Ureter (tissue), 1 donor: Measurements from ENCODE around the gene FGD4. TPM values are rescaled to one million over a fixed set of nuclear protein-coding genes. Genes with fewer than 3 reads are reported as not detected.
"Not testable (repeated sequence)": the region's sequence is repeated elsewhere in the genome, so short reads cannot be mapped to it uniquely, and the experiment has no call there.

Source experiments
- DNase-seq: peaks from one replicate; pipeline ENCODE4 v3.0.0-alpha.2; 2020; ENCODE audit warnings: low spot score
- total RNA-seq: library from RNA; stranded (reverse); gene quantifications from one replicate; pipeline ENCODE4 v1.2.4, GENCODE V29; 2023
- donor health status: DM: yes; HTN: yes; CAD: no.

The FGD4 gene
- total RNA-seq, 1 donor from 2014 or later = 26.3 TPM

- DNase-seq = no peak
These were observed 93.9 kb downstream of the FGD4 start for GRCh38 chr12:32493282-32493681.

DNA sequence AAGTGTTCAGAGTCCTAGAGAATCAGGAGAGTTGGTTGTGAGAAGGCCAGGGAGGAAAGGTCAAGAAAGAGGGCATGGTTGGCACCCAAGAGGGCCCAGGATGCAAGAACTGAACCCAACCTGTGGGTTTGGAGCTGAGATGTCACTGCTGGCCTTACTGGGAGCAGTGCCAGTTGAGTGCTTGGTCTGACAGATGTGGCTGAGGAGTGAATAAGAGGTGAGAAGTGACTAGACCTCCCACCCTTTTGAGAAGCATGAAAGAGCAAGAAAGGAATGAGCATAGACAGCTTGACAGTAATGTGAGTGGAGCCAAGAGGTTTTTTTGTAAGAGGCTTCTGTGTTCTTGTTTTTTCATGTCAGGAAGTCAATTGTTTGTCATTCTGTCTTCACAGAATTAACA is 95.3 kb downstream of the FGD4 start:
- no peak for DNase-seq

DNA sequence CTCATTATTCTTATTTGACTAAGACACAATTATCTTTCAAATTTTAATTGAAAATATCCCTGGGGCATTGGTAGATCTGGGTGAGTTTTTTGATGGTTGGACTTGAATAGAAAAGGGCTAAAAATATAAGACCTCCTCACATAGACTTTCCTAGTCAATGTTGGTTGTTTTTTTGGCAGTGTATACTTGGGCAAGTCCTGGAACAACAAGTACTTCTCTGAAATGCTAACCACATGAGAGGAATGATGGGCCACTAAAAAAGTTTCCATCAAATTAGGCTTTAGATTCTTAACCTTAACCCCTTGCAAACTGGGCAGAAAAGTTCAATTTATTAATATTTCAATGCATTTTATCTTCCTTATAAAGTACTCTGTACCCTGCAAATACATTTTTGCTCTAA is 97.6 kb downstream of the FGD4 start:
- DNase-seq = no peak

GRCh38 chr12:32497864-32498263 is 98.5 kb downstream of the FGD4 start:
- DNase-seq = no peak

DNA sequence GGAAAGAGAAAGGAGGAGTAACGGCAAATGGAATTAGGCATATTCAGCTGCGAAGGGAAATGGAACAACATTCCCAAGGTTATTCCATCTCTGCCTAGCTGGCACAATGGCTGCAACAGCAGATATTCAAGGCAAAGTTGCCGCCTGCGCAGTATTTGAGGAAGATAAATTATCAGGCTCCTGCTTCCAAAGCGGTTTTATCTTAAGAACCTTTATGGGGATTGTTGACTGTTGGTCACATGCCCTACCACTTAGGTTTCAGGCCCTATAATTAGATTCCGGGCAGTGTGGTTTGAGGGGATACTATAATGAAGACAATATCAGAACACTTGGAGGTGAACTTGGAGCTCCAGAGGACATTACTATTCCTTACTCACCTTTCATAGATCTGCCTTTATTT is 99.7 kb downstream of the FGD4 start:
- no peak for DNase-seq

GRCh38 chr12:32501835-32502333 is 102.5 kb downstream of the FGD4 start:
- DNase-seq = no peak

- no peak for DNase-seq
These were observed 103.5 kb downstream of the FGD4 start for GRCh38 chr12:32502693-32503502.

DNA sequence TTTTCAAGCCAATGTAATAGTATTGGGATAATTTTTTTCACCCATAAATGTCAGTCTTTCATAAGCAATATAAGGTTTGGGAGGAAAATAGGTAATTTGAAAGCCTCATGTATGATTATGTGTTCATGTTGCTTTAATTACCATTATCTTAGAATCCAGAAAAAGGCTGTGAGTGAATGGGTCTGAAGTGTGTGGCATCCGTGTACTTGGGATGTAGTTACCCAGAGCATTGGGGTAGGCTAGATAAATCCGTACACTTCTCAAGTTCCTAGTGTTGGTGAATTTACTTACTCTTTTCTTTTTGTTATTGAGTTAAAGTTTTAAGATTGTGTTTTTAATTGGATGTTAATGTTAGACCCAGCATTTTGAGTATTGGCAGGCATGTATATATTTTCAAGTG is 104.4 kb downstream of the FGD4 start:
- DNase-seq = no peak

GRCh38 chr12:32504591-32504990 is 105.2 kb downstream of the FGD4 start:
- DNase-seq = no peak

DNA sequence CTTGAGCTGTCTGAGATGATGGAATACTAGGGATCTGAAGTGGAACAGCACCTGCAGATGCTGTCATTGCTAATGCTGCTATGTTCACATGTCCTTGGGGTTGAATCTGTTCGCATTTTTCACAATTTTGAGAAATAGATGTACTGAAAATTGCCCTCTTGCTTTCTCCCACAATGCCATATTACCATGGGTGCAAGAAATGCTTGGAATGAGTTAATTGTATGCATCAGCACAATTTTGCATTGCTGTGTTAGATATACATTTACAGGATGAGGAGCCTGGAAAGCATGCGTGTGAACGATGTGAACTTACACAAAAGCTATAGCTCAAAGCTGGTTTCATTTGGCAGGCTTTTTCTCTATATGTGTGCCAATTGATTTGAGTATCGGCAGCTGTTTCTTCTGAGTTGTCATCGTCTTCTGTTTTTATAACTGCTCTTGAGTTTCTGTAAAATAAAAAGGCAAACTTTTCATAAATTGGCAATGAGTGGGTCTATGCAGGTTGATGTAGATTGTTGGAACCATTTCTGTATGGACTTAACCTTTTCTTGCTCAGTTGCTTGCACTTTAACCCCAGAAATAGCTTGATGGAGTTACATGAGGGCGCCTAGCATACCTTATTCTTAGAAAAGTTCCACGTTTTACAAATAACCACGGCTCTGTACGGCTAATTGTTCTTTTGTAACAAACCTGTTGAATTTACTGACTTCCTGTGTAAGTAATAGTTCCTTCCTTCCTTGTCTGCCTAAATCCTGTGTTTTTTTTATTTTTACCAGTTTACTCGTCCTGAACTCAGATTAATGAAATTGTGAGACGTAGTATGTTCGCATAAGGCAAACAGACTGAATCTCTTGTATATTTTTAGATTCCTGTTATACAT is 105.9 kb downstream of the FGD4 start:
- no peak for DNase-seq

- not testable (repeated sequence) for DNase-seq
These were observed 108.0 kb downstream of the FGD4 start for GRCh38 chr12:32507096-32507941.

- DNase-seq = no peak
These were observed 108.6 kb downstream of the FGD4 start for GRCh38 chr12:32507942-32508320.

DNA sequence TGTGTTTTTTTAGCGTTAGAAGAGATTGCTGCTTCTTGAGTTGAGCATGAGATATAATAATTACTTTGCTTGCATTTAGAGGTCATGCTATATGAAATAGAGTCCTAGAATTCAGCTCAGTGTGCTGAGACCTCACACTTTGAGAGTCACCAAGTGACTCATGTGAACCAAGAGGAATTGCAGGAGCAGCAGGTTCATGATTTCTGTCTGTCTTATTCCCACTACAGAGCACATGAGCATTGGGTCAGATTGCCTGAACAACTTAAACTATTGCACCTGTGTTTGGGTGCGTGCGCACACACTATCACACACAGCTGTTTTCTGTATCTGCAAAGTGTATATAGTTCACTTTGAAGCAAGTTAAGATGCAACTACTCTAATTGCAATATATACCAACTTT is 109.3 kb downstream of the FGD4 start:
- DNase-seq = no peak

DNA sequence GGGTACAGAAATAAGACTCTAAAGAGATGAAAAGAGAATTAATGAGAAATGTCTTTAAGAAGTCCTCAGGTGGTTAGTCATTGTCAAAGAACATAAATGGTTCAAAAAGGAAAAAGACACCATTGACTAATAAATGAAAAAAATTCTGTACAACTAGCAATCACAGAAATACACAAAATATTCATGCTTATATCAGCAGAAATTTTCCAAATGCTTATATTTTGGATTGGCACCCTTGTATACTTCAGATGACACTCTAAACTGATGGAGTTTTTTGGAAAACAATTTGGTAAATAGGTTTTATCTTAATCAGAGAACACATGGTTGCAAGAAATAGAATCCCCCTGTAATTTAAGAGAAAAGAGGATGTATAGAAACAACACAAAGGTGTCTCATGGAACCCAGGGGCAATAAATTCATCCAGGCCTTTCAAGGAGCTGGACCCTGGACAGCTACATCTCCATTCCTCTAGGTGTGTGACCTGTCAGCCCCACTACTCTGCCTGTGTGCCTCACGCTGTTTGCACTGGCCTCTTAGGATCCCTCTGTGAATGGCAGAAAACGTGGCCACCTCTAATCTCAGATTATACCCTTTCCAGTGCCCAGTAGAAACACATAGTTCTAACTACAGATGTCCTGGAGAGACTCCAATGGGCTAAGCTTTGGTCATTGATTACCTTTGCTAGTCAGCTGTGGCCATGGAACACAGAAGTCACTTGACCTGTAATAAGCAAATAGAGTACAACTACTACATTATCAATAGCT is 110.2 kb downstream of the FGD4 start:
- no peak for DNase-seq

- DNase-seq = not testable (repeated sequence)
These were observed 112.6 kb downstream of the FGD4 start for GRCh38 chr12:32511976-32512375.

DNA sequence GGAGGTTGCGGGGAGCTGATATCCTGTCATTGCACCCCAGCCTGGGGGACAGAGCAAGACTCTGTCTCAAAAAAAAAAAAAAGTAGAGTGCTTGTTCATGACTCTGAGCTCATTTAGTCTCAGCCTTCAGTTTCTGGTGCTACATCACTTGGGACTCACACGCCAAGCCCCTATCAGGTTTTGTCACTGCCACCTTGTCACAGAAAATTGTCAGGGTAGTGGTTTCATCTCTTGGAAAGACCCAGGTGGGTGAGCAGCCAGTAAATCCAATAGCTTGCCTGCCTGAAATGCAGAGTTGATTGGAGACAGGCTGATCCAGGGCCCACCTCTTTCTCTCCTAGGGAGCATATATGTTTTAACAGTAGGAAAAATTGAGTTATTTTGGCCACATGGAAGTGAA is 113.0 kb downstream of the FGD4 start:
- no peak for DNase-seq

DNA sequence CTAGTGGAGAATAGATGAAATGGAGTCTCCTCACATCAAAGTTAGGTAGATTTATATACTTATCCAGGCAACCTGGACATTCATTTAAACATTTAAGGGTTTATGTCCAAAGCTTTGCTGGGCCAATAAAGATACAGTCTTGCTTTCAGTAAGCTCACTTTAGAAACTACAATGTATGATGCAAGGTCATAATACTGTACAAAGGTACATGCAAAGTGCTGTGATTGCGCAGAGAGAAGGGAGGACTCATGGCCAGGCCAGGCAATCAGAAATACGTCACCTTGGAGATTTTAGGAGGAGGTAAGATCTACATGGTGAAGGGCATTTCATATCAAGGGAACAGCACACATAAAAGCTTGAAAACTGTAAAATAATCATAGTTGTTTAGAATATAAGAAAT is 113.6 kb downstream of the FGD4 start:
- DNase-seq = no peak

DNA sequence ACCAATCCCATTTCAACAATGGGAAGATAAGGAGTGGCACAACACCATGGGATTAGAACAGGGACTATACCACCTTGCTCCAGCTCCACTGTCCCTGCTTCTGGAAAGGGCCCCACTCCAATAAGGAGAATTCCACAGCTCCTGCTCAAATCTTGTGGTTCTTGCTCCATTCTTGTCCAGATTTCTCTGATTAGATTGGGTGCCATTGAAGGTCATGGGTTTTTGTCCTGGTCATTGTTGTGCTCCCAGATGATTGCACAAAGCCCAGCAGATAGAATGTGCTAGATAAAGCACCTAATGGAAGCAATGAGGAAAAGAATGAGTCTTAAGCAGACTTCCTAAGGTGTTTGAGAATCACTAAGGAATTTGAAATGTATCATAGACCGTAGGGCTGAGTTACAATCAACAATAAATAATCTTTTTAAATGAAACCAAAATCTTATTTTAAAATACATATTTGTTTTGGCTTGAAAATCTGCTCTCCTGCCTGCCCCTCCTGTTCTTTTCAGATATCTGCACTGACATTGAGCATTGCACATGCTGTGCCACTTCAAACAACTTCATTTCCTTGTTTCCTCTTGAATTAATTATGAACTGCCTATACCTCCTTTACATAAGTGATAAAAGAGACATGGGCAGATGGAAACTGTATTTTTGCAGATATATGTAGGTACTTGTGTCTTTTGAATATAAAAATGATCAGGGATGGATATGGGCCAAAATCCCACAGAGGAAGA is 115.9 kb downstream of the FGD4 start:
- no peak for DNase-seq

DNA sequence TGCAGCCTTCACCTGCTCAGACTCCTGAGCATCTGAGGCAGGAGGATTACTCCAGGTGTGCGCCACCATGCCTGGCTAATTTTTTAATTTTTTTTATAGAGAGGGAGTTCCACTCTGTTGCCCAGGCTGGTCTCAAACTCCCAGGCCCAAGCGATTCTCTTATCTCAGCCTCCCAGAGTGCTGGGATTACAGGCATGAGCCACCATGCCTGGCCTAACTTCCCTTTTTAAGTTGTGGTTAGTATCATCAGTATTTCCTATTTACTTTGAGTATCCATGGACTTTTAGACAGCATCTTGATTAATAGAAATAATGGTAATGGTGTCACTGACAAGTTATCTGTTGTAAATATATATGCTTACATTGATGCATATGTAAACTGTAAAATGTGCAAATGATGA is 116.9 kb downstream of the FGD4 start:
- DNase-seq = no peak

- no peak for DNase-seq
These were observed 118.6 kb downstream of the FGD4 start for GRCh38 chr12:32517966-32518365.
